ENCODE results near the gene FOXK1. TPM values are rescaled to one million over a fixed set of nuclear protein-coding genes. Genes with fewer than 3 reads are reported as not detected.

FOXK1 gene
- total RNA-seq, 6 donors from 2014 or later = 25.1 to 40.7 (median 34.1) TPM

GRCh38 chr7:4789194-4790077 lies 107.3 kb downstream of the FOXK1 start:
- 91 to 99% methylated on average over 7 to 18 of the region's 26 CpGs for WGBS, 2 donors
- peaks cover 16 to 88% (median 74%) of the 10 kb centered on the region in 4 donors for H3K36me3 ChIP-seq

GRCh38 chr7:4790078-4790465 lies 108.0 kb downstream of the FOXK1 start:
- DNase-seq (no peak), ATAC-seq (ENCODE audit: low FRiP score in 2 of 2) (no peak)
- 79 to 92% methylated on average over 6 to 9 of the region's 9 CpGs for WGBS, 2 donors
- Histone ChIP-seq H3K27me3 (no peaks in the 10 kb centered on the region), H3K4me1 (peaks cover 0 to 19% (median 10%) of the 10 kb centered on the region in 4 donors), H3K9me3 (no peaks in the 10 kb centered on the region), H3K36me3 (peaks cover 16 to 86% (median 68%) of the 10 kb centered on the region in 4 donors), H3K4me3 (no peak overlapping the region), H3K27ac (no peak overlapping the region)
- TF ChIP-seq EP300 (IDR thresholded peaks at IDR 0.05) (no peak), POLR2A (IDR thresholded peaks at IDR 0.05) (no peak), POLR2AphosphoS5 (IDR thresholded peaks at IDR 0.05) (no peak)
- TF ChIP-seq, protein P1, sequence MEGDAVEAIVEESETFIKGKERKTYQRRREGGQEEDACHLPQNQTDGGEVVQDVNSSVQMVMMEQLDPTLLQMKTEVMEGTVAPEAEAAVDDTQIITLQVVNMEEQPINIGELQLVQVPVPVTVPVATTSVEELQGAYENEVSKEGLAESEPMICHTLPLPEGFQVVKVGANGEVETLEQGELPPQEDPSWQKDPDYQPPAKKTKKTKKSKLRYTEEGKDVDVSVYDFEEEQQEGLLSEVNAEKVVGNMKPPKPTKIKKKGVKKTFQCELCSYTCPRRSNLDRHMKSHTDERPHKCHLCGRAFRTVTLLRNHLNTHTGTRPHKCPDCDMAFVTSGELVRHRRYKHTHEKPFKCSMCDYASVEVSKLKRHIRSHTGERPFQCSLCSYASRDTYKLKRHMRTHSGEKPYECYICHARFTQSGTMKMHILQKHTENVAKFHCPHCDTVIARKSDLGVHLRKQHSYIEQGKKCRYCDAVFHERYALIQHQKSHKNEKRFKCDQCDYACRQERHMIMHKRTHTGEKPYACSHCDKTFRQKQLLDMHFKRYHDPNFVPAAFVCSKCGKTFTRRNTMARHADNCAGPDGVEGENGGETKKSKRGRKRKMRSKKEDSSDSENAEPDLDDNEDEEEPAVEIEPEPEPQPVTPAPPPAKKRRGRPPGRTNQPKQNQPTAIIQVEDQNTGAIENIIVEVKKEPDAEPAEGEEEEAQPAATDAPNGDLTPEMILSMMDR (IDR thresholded peaks at IDR 0.05) = no peak

More at GRCh38 chr7:4789194-4790077, 107.3 kb downstream of the FOXK1 start:
- H3K27ac ChIP-seq = no peak overlapping the region
- H3K9me3 ChIP-seq = no peaks in the 10 kb centered on the region
- H3K4me3 ChIP-seq = no peak overlapping the region
- ATAC-seq (ENCODE audit: low FRiP score in 2 of 2) = no peak
- peak in 1 of 2 donors; percentile 66 for DNase-seq
- no peaks in the 10 kb centered on the region for H3K27me3 ChIP-seq
- no peak for TF ChIP-seq POLR2AphosphoS5 (IDR thresholded peaks at IDR 0.05)
- TF ChIP-seq EP300 (IDR thresholded peaks at IDR 0.05) = no peak
- no peak for TF ChIP-seq POLR2A (IDR thresholded peaks at IDR 0.05)
- TF ChIP-seq, protein P1 (IDR thresholded peaks at IDR 0.05) = no peak
- H3K4me1 ChIP-seq = peaks cover 0 to 19% (median 10%) of the 10 kb centered on the region in 4 donors

DNA sequence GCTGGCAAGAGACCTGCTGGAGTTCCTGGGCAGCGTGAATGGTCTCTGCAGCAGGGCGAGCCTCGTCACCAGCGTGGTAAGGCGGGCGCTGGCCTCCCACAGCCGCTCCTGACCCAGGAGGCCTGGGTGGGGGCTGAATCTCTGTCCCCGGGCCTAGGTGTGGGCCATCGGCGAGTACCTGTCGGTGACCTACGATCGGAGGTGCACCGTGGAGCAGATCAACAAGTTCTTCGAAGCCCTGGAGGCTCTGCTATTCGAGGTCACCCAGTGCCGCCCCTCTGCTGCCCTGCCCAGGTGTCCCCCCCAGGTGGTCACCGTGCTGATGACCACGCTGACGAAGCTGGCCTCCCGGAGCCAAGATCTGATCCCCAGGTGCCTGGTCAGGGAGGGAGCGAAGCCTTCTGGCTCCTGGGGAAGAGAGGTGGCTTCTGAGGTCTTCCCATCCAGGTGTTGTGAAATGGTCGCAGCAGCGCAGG lies 108.5 kb downstream of the FOXK1 start:
- H3K27ac ChIP-seq = no peak overlapping the region
- WGBS, 2 donors = 91% methylated on average over 19 of the region's 24 CpGs; no CpG with 5 or more reads in 1 of the 2 donors
- H3K4me1 ChIP-seq = peaks cover 0 to 19% (median 10%) of the 10 kb centered on the region in 4 donors
- no peaks in the 10 kb centered on the region for H3K9me3 ChIP-seq
- H3K36me3 ChIP-seq = peaks cover 16 to 81% (median 64%) of the 10 kb centered on the region in 4 donors
- DNase-seq (peak in 1 of 2 donors; percentile 70), ATAC-seq (ENCODE audit: low FRiP score in 2 of 2) (no peak)
- TF ChIP-seq POLR2A (IDR thresholded peaks at IDR 0.05) = no peak
- no peak for TF ChIP-seq POLR2AphosphoS5 (IDR thresholded peaks at IDR 0.05)
- TF ChIP-seq, protein P1 (IDR thresholded peaks at IDR 0.05) = no peak
- TF ChIP-seq EP300 (IDR thresholded peaks at IDR 0.05) = no peak
- H3K4me3 ChIP-seq = no peak overlapping the region
- no peaks in the 10 kb centered on the region for H3K27me3 ChIP-seq

DNA sequence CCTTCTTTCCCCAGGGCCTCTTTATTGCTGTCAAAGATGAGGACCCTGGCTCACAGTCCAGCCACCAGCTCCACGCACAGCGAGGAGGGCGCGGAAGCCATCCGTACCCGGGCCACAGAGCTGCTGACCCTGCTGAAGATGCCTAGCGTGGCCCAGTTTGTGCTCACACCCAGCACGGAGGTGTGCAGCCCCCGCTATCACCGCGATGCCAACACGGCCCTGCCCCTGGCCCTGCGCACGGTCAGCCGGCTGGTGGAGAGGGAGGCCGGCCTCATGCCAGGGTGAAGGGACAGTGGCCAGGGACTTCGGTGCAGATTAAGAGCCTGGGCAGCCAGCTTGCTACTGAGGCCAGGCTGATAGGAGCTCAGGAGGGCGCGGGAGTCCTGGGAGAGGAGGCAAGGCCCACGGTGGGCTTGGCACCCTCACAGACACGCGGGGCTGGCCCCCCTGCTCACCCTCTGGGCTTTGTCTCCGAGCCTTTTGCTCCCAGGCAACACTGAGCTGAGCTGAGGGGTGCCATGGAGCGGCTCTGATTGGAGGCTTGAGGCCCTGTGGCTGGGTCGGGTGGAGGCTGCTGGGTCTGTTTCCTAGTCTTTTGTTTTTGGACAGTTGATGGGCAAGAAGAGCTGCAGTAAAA lies 109.1 kb downstream of the FOXK1 start:
- no peak for TF ChIP-seq POLR2A (IDR thresholded peaks at IDR 0.05)
- no peak for TF ChIP-seq POLR2AphosphoS5 (IDR thresholded peaks at IDR 0.05)
- no peak for TF ChIP-seq EP300 (IDR thresholded peaks at IDR 0.05)
- TF ChIP-seq, protein P1 (IDR thresholded peaks at IDR 0.05) = no peak
- H3K27me3 ChIP-seq = no peaks in the 10 kb centered on the region
- peaks cover 0 to 19% (median 10%) of the 10 kb centered on the region in 4 donors for H3K4me1 ChIP-seq
- 93 to 98% methylated on average over 8 to 21 of the region's 25 CpGs for WGBS, 2 donors
- H3K4me3 ChIP-seq = no peak overlapping the region
- DNase-seq = peak in 1 of 2 donors; percentile 81
- no peak overlapping the region for H3K27ac ChIP-seq
- peaks cover 16 to 76% (median 58%) of the 10 kb centered on the region in 4 donors for H3K36me3 ChIP-seq
- H3K9me3 ChIP-seq = no peaks in the 10 kb centered on the region
- ATAC-seq (ENCODE audit: low FRiP score in 2 of 2) = peak in 1 of 2 donors; percentile 38

All from upper lobe of left lung (tissue), 6 donors.